Activated naive CD8-positive, alpha-beta T cell treated with anti-CD3 and anti-CD28 coated beads, Interleukin-2, amount 50 U/mL, for 24 hours (primary cell): ENCODE data around the gene IL1RN.

Source experiments
- ATAC-seq: fragments of 150-1000 bp; cut with Tn5 transposase; one replicate; pipeline ENCODE4 v1.10.0; 2021
- DNase-seq: peaks from one replicate; pipeline ENCODE4 v3.0.0; 2021
- H3K27ac Mint-ChIP-seq: one replicate; pipeline ENCODE4 v1.8.0; 2021; ENCODE audit warnings: mild to moderate bottlenecking, mixed read lengths
- H3K27me3 Mint-ChIP-seq: one replicate; pipeline ENCODE4 v1.8.0; 2021; ENCODE audit warnings: mixed read lengths
- H3K36me3 Mint-ChIP-seq: one replicate; pipeline ENCODE4 v1.8.0; 2021; ENCODE audit warnings: low read depth, mixed read lengths
- H3K4me1 Mint-ChIP-seq: one replicate; pipeline ENCODE4 v1.8.0; 2021; ENCODE audit warnings: mixed read lengths
- H3K4me3 Mint-ChIP-seq: one replicate; pipeline ENCODE4 v1.8.0; 2021; ENCODE audit warnings: mild to moderate bottlenecking, moderate library complexity, mixed read lengths
- H3K9me3 Mint-ChIP-seq: one replicate; pipeline ENCODE4 v1.8.0; 2021; ENCODE audit warnings: mixed read lengths

Gene IL1RN, protein sequence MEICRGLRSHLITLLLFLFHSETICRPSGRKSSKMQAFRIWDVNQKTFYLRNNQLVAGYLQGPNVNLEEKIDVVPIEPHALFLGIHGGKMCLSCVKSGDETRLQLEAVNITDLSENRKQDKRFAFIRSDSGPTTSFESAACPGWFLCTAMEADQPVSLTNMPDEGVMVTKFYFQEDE

DNA sequence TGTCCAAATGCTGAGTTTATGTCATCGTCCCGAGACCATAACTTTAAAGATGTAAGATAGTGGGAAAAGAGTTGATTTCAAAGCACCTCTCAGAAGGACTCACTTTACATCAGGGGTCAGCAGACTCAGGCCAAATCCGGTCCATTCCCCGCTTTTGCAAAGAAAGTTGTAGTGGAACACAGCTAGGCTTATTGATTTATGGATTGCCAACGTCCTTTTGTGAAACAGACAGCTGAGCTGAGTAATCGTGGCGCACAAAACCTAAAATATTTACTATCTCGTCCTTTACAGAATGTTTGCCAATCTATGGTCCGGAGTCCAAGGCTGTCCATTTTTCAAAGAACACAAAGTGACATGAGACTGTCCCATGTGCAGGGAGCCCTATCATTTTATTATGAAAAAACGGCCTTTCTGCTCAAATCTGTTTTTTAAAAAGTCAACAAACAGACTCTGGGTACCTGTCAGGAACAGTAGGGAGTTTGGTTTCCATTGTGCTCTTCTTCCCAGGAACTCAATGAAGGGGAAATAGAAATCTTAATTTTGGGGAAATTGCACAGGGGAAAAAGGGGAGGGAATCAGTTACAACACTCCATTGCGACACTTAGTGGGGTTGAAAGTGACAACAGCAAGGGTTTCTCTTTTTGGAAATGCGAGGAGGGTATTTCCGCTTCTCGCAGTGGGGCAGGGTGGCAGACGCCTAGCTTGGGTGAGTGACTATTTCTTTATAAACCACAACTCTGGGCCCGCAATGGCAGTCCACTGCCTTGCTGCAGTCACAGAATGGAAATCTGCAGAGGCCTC, at the start of gene IL1RN:
IL1RN (plus strand) TSS at position 754 of the 801 bp plus-strand sequence; CDS start at position 781, 27 bp downstream.
- H3K9me3 Mint-ChIP-seq = no peaks in the 10 kb centered on the region
- H3K4me3 Mint-ChIP-seq = no peak within 1 kb of the TSS
- H3K4me1 Mint-ChIP-seq = peaks cover 54% of the 10 kb centered on the region
- H3K27me3 Mint-ChIP-seq = peaks cover 8% of the 10 kb centered on the region
- ATAC-seq = no peak
- no peak within 1 kb of the TSS for H3K27ac Mint-ChIP-seq
- no peak for DNase-seq
- no peaks in the 10 kb centered on the region for H3K36me3 Mint-ChIP-seq

DNA sequence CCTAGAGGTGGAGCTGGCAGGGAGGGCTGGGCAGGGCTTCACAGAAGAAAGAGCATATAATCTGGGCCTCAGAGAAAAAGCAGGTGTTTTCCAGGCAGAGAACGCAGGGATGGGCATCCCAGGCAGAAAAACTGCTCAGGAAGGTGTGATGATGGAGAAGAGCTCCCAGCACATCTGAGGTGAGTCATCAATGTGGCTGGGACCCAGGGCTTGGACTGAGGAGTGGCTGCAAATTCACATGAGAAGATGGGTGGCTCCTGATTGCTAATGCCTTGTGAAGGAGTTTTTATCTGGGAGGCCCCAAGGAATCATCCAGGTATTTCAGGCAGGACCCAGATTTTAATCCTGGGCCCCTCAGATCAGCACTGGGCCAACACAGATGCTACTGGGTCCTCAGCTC, 49.5 kb upstream of the IL1RN start:
- DNase-seq (no peak), ATAC-seq (no peak)
- H3K9me3 Mint-ChIP-seq = no peaks in the 10 kb centered on the region
- H3K27ac Mint-ChIP-seq = no peak overlapping the region
- no peaks in the 10 kb centered on the region for H3K36me3 Mint-ChIP-seq
- H3K4me3 Mint-ChIP-seq = no peak overlapping the region
- no peaks in the 10 kb centered on the region for H3K27me3 Mint-ChIP-seq
- peaks cover 13% of the 10 kb centered on the region for H3K4me1 Mint-ChIP-seq

DNA sequence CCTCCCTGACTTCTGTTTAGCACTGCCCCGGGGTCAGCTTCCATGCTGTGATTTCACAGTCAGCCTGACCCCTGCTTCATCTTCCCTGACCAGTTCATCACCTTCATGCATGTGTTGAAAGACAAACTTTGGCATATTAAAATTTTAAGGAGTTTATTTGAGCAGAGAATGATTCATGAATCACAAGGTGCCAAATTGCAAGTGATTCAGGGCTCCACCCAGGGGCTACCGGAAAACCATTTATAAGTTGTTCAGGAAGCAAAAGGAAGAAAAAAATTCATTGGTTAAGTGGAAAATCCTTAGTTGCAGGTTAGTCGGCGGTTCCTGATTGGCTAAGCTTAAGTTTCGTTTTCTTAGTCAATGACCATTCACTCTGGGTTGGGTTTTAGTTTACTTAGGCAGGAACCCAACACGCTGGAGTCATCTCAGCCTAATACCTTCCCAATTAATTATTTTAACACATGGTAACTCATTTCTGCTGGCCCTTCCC, 49.0 kb upstream of the IL1RN start:
- Mint-ChIP-seq H3K27ac (no peak overlapping the region), H3K9me3 (no peaks in the 10 kb centered on the region)

DNA sequence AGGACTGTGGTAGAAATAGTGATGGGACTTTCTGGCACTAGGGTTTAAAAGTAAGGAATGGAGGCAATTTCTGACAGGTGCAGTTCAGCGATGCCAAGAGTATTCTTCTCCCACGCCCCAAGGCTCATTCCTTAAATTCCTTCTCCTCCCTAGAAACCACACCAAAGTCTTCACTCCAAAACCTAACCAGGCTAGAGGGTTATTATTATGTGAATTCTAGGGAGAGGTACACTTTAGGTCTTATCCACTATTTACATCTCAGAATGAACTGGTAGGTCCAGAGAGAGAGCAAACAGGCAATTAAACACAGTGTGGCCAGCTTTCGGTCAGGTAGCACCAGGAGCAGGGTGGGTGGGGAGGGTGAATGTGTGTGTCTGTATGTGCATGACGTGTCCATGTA, 48.3 kb upstream of the IL1RN start:
- Mint-ChIP-seq H3K27ac (no peak overlapping the region), H3K27me3 (no peaks in the 10 kb centered on the region), H3K36me3 (no peaks in the 10 kb centered on the region), H3K9me3 (no peaks in the 10 kb centered on the region), H3K4me3 (no peak overlapping the region), H3K4me1 (peaks cover 23% of the 10 kb centered on the region)
- DNase-seq (no peak), ATAC-seq (no peak)

More for the DNA sequence above, 49.0 kb upstream of the IL1RN start:
- H3K4me1 Mint-ChIP-seq = peaks cover 18% of the 10 kb centered on the region
- DNase-seq (no peak), ATAC-seq (no peak)
- H3K36me3 Mint-ChIP-seq = no peaks in the 10 kb centered on the region
- H3K27me3 Mint-ChIP-seq = no peaks in the 10 kb centered on the region
- H3K4me3 Mint-ChIP-seq = no peak overlapping the region

DNA sequence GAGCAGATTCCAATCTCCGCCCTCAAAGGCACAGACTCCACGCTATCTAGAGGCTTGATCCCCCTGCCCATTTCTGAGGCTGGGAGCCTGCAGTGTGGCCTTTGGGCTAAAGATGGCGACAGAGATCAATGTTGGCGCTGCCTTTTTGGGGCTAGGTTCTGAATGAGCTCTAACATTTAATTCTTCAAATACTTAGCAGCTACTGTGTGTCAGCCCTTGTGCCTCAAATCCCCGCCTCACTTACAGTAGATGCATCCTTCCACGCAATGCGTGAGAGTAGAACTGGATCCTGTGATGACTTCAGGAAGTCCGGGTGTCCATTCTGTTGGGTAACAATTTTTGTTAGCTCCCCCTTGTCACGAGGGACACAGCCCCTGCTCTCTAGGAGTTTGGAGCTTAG, 47.3 kb upstream of the IL1RN start:
- H3K36me3 Mint-ChIP-seq = no peaks in the 10 kb centered on the region
- peaks cover 25% of the 10 kb centered on the region for H3K4me1 Mint-ChIP-seq
- no peaks in the 10 kb centered on the region for H3K27me3 Mint-ChIP-seq
- DNase-seq = peak; percentile 64
- H3K27ac Mint-ChIP-seq = no peak overlapping the region
- no peak overlapping the region for H3K4me3 Mint-ChIP-seq
- no peaks in the 10 kb centered on the region for H3K9me3 Mint-ChIP-seq
- no peak for ATAC-seq

DNA sequence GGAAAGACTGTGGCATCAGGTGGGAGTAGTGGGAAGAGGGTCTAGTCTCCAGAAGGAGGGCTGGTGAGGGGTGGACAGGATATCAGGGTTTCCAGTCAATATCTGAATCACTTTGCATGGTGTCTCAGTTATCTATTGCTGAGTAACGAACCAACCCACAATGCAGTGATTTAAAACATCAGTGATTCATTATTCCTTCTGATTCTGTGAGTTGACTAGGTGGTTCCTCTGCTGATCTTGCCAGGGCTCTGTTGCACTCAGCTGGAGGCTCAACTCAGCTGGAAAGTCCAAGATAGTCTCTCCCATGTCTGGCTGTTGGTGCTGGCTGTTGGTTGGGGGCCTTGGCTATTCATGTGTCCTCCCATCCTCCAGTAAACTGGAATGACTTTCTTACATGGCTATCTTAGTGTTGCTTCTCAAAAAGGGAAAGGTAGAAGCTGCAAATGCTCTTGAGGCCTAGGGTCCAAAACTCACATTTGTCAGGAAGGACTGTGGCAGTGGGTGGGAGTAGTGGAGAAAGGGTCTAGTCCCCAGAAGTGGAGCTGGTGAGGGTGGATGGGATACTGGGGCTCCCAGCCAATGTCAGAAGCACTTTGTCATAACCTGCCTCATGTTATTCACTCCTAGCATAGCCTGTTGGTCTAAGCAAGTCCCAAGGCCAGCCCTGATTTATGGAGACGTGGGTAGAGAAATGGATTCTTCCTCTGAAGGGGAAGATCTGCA, 45.7 kb upstream of the IL1RN start:
- Mint-ChIP-seq H3K9me3 (no peaks in the 10 kb centered on the region), H3K27ac (no peak overlapping the region), H3K36me3 (no peaks in the 10 kb centered on the region), H3K4me1 (peaks cover 26% of the 10 kb centered on the region), H3K27me3 (peaks cover 2% of the 10 kb centered on the region), H3K4me3 (no peak overlapping the region)
- no peak for DNase-seq
- no peak for ATAC-seq

DNA sequence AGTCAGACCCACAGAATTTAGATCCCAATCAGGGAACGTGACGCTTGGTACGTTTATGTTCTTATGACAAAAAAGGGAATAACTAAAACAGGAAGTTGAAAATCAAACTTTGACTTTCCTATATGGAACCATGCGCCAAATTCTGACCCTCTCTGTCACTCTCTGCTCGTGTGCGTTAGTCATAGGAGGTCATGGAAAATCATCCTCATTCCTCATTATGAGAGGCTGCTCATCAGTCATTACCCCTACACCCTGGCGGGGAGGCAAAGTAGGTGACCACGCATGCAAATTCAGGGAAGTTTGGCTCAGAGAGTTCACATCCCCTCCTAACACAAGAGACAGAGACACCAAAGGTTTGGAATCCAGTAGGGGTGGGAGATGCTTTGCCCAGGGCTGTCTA, 44.1 kb upstream of the IL1RN start:
- ATAC-seq (peak; percentile 81), DNase-seq (peak; percentile 38)
- Mint-ChIP-seq H3K4me3 (no peak overlapping the region), H3K27me3 (peaks cover 2% of the 10 kb centered on the region), H3K4me1 (peaks cover 26% of the 10 kb centered on the region), H3K27ac (peak overlapping the region; percentile 77), H3K9me3 (no peaks in the 10 kb centered on the region), H3K36me3 (no peaks in the 10 kb centered on the region)

DNA sequence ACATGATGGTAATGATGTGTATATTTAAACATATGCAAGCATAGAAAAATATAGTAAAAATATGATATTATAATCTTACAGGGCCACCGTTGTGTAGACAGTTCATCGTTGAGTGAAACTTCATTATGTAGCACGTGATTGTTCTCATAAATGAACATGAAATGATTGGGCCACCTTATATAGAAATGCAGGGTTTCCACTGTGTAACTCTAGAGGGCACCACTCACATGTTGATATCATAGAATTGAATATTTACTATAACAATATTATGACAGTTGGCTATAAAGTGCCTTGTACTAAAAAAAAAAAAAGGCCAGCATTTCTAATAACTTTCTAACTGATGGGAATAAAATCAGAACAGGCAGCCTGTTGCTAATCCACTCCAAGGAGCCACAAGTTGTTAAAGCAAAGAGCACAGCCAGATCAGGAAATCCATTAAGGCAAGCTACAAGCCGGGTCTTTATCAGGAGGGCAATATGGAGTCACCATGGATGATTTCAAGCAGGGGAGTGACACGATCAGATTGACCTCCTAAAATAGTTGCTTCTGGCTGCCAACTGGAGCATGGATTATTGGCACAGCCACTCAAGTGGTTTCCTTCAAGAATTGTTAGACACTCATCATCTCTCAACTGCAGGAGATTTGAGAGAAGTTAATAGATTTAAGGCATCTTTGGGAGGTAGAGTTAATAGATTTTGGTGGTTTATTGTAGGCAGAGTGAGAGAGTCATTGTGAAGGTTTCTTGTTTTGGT, 43.0 kb upstream of the IL1RN start:
- DNase-seq (no peak), ATAC-seq (no peak)
- Mint-ChIP-seq H3K4me3 (no peak overlapping the region), H3K27ac (no peak overlapping the region), H3K27me3 (peaks cover 2% of the 10 kb centered on the region), H3K4me1 (peaks cover 26% of the 10 kb centered on the region), H3K9me3 (no peaks in the 10 kb centered on the region), H3K36me3 (no peaks in the 10 kb centered on the region)

DNA sequence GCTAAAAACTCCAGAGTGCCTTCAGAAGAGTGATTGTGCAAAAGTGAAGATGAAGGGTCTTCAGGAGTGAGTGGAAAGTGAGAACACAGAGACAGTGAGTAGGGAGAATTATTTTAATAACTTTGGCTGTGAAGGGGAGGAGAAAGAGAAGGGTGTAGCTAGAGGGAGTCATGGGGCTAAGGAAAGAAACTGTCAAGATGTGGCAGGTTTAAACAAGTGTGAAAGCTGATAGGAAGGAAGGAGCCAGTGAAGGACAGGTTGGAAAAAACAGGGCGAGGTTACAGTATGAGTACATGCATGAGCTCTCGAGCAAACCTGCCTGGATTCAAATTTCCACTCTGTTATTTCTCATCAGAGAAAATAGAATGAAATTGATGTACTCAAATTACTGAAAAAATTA, 41.9 kb upstream of the IL1RN start:
- ATAC-seq (no peak), DNase-seq (no peak)
- Mint-ChIP-seq H3K36me3 (no peaks in the 10 kb centered on the region), H3K27me3 (peaks cover 2% of the 10 kb centered on the region), H3K4me1 (peaks cover 26% of the 10 kb centered on the region), H3K9me3 (no peaks in the 10 kb centered on the region), H3K27ac (no peak overlapping the region), H3K4me3 (no peak overlapping the region)

DNA sequence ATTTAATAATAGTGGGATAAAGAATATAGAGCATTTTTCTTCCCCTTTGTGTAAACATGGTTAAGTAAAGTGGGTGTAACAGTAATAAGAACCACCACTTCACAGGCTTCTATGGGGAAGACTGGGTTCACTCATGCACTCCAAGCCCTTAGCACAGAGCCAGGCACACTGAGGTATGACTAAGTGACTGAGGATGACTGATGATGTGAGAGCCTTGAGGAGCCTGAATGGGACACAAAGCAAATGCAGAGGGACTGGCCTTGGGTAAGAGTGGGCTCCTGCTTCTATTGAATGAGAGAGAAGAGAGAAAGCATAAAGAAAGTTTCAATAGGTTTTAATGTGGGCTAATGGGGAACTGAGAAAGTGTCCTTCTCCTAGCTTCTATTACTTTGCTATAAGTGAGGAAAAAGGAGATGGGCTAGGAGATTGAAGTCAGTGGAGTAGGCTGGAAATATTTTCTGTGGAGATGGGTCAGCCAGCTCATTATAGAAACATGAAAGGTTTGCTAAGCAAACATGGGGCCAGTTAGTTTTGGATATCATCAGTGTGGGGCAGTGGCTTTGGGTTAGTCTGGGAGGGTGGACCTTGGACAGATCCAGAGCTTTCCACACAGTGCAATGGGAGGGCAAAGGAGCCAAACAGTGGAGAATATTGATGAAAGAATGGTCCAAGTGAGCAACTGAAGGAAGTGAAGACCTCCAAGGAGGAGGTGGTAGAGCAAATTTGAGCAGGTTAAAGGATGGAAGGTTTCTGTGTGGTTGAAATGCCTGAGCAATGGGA, 39.0 kb upstream of the IL1RN start:
- Mint-ChIP-seq H3K9me3 (no peaks in the 10 kb centered on the region), H3K36me3 (no peaks in the 10 kb centered on the region), H3K27me3 (peaks cover 2% of the 10 kb centered on the region), H3K4me3 (no peak overlapping the region), H3K27ac (no peak overlapping the region), H3K4me1 (peaks cover 17% of the 10 kb centered on the region)
- ATAC-seq (no peak), DNase-seq (no peak)

DNA sequence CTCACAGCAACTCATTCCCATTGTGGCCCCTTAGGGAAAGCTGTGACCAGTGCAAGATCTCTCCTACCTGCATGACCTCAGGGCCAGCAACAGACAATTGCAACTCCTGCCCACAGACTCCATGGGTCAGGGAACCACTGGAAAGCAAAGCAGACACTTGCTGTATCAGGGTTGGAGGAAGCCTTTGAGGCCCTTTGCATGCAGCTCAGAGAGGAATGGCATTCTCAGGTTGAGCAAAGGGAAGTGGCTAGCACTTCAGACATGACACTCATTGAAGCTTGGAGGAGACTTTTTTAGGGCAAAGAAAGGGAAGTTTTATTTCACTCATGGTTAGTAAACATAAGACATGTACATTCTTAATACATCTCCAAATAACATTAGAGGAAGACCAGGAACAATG, 37.5 kb upstream of the IL1RN start:
- Mint-ChIP-seq H3K27me3 (peaks cover 2% of the 10 kb centered on the region), H3K4me1 (peaks cover 6% of the 10 kb centered on the region), H3K36me3 (no peaks in the 10 kb centered on the region), H3K9me3 (no peaks in the 10 kb centered on the region), H3K27ac (no peak overlapping the region), H3K4me3 (no peak overlapping the region)
- ATAC-seq = no peak
- no peak for DNase-seq

DNA sequence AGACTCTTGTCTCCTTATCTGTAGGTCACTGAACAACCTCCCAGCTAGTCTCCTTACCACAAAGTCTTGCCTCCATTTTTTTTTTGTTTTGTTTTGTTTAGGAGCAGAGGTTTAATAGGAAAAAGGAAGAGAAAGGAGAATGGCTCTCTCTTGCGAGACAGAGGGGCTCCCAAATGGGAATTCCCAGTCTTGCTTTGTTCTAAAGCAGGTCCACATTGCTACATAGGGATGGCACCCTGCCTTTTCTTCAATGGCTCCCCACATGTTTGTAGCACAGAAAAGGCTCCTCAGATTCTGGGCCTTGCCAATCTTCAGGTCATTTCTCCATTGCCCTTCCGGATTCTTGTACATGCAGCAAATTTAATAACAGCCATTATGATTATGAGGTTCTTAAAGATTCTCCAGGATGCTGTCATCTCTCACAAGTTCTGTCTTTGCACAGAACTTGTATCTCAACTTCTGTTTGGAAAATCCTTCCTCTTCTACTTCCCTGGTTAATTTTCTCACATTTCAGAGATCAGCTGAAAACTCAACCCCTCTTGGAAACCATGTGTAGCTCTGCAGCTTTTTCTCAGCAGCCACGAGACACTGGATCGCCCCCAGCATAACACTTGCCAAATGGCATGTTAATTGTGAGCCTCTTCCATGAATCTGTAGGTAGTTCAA, 36.0 kb upstream of the IL1RN start:
- peaks cover 2% of the 10 kb centered on the region for H3K36me3 Mint-ChIP-seq
- H3K4me3 Mint-ChIP-seq = no peak overlapping the region
- no peaks in the 10 kb centered on the region for H3K27me3 Mint-ChIP-seq
- peaks cover 6% of the 10 kb centered on the region for H3K9me3 Mint-ChIP-seq
- DNase-seq (no peak), ATAC-seq (no peak)
- H3K27ac Mint-ChIP-seq = no peak overlapping the region
- no peaks in the 10 kb centered on the region for H3K4me1 Mint-ChIP-seq

DNA sequence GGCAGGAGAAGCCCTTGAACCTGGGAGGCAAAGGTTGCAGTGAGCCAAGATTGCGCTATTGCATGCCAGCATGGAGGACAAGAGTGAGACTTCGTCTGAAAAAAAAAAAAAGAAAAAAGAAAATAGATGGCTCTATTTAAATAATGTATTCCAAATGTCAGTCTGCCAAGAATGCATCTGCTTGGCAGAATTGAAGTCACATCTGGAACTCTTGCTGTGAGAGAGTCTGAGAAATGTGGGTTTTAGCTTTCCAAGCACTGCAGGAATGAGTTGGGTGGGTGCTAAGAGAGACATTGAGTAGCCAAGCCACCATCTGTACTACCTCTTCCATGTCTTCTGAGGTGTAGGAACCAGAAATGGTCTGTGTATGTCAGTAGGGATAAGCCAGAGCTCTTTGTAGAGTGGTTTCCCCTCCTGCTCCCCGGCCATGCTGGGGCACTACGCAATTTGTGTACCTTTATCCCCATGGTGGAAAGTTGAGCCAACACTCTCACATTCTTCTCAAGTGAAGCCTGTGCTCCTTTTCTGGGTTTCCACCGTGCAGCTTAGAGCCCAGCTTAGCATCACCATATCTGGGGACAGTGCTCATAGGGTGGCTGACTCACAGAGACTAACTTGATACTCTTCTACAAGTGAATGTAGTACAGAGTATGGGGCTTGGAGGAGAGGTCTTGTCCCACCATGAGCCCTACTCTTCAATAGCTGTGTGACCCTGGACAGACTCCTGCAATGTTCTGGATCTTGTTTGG, 34.4 kb upstream of the IL1RN start:
- DNase-seq = no peak
- Mint-ChIP-seq H3K9me3 (peaks cover 18% of the 10 kb centered on the region), H3K27ac (no peak overlapping the region), H3K36me3 (peaks cover 7% of the 10 kb centered on the region), H3K4me3 (no peak overlapping the region), H3K27me3 (no peaks in the 10 kb centered on the region), H3K4me1 (peaks cover 15% of the 10 kb centered on the region)
- ATAC-seq = no peak
